ENCODE measurements around the gene LMAN2L.

The LMAN2L gene

GRCh38 chr2:96757477-96757860, 17.6 kb upstream of the LMAN2L start:
- Histone ChIP-seq H3K27me3 (replicated peaks) (no peaks in the 10 kb centered on the region), H3K4me3 (ENCODE audit: low read depth, low read length) (no peak overlapping the region), H3K36me3 (replicated peaks) (no peaks in the 10 kb centered on the region), H3K27ac (no peak overlapping the region)
- no peak for TF ChIP-seq CTCF (IDR thresholded peaks at IDR 0.05; ENCODE audit: low read depth, low read length, missing control alignments)
- in situ Hi-C loops (cut with HindIII; ENCODE audit: low pct_ligation_motif_present, low sequenced_read_pairs): no loop called here
- no peak for DNase-seq

DNA sequence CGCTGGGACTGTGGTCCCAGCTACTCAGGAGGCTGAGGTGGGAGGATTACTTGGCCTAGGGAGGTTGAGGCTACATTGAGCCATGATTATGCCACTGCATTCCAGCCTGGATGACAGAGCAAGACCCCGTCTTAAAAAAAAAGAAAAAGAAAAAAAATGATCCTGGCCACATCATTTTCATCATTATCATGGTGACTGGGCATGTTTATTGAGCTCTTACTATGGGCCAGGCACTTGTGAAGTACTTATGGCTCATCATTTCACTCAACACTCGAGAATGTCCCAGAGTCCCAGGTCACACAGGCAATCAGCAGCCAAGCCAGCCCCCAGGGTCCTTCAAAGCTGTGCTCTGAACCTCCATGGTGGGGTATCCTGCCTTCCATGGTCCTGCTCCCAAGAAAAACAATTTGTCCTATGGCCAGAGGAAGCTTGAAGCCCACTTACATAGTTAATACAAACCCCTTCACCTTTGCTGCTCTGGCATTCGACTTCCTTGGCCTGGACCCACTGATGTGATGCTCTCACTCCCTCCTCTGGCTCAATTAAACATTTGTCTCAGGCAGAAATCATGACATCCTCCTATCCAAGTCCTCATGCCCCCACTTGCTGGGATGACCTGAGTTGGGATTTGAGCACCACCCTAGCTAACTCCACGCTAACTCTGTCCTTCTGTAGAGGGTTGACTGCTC, 17.1 kb upstream of the LMAN2L start:
- no peak overlapping the region for H3K4me3 ChIP-seq (ENCODE audit: low read depth, low read length)
- no peak overlapping the region for H3K27ac ChIP-seq
- no peak for DNase-seq
- no peaks in the 10 kb centered on the region for H3K36me3 ChIP-seq (replicated peaks)
- H3K27me3 ChIP-seq (replicated peaks): no peaks in the 10 kb centered on the region
- in situ Hi-C loops (cut with HindIII; ENCODE audit: low pct_ligation_motif_present, low sequenced_read_pairs): no loop called here
- no peak for TF ChIP-seq CTCF (IDR thresholded peaks at IDR 0.05; ENCODE audit: low read depth, low read length, missing control alignments)

- Histone ChIP-seq H3K27ac (no peak overlapping the region), H3K36me3 (replicated peaks) (no peaks in the 10 kb centered on the region), H3K4me3 (ENCODE audit: low read depth, low read length) (no peak overlapping the region), H3K27me3 (replicated peaks) (no peaks in the 10 kb centered on the region)
- TF ChIP-seq CTCF (IDR thresholded peaks at IDR 0.05; ENCODE audit: low read depth, low read length, missing control alignments): no peak
- no peak for DNase-seq
- in situ Hi-C loops (cut with HindIII; ENCODE audit: low pct_ligation_motif_present, low sequenced_read_pairs): no loop called here
These were observed 14.5 kb upstream of the LMAN2L start for GRCh38 chr2:96754317-96754716.

DNA sequence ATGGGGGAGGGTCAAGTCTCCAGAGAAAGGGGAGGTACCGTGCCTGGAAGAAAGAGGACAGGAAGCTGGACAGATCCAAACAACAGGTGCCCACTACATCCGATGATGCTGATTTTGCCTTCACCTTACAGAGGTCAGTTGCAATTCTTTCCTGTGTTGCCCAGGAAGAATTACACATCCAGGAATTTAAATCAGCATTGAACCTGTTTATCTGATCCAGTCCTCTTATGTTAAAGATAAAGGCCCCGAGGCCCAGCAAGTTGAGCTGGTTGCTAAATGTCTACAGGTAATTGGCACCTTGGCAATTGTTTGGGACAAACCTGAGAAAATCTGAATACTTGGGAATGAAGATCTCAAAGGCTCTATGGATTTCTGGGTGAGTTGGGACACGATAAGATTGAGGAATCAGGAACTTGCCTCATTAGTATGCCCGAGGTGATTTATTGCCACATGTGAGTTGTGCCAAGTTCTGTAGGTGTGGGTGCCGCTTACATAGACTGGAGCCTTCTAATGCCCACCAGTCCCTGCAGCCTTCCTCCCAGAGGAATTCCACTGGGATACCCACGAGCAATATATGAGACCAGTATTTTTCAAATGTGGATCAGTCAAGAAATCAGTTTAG, 13.9 kb upstream of the LMAN2L start:
- no peak overlapping the region for H3K27ac ChIP-seq
- H3K36me3 ChIP-seq (replicated peaks): no peaks in the 10 kb centered on the region
- no peak for DNase-seq
- no peak for TF ChIP-seq CTCF (IDR thresholded peaks at IDR 0.05; ENCODE audit: low read depth, low read length, missing control alignments)
- no peak overlapping the region for H3K4me3 ChIP-seq (ENCODE audit: low read depth, low read length)
- H3K27me3 ChIP-seq (replicated peaks): no peaks in the 10 kb centered on the region
- in situ Hi-C loops (cut with HindIII; ENCODE audit: low pct_ligation_motif_present, low sequenced_read_pairs): no loop called here

DNA sequence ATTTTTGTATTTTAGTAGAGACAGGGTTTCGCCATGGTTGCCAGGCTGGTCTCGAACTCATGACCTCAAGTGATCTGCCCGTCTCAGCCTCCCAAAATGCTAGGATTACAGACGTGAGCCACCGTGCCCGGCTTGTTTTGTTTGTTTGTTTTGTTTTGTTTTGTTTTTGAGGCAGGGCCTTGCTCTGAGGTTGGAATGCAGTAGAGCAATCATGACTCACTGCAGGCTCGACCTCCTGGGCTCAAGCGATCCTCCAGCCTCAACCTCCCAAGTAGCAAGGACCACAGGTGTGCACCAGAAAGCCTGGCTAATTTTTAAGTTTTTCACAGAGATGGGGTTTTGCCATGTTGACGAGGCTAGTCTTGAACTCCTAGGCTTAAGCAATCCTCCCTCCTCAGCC, 11.9 kb upstream of the LMAN2L start:
- no peak for TF ChIP-seq CTCF (IDR thresholded peaks at IDR 0.05; ENCODE audit: low read depth, low read length, missing control alignments)
- Histone ChIP-seq H3K36me3 (replicated peaks) (no peaks in the 10 kb centered on the region), H3K4me3 (ENCODE audit: low read depth, low read length) (no peak overlapping the region), H3K27me3 (replicated peaks) (no peaks in the 10 kb centered on the region), H3K27ac (no peak overlapping the region)
- DNase-seq: no peak
- in situ Hi-C loops (cut with HindIII; ENCODE audit: low pct_ligation_motif_present, low sequenced_read_pairs): no loop called here

All from brain microvascular endothelial cell (primary cell).